T-helper 22 cell (primary cell): ENCODE results near the gene CDHR5.
"Not testable (repeated sequence)": the region's sequence is repeated elsewhere in the genome, so short reads cannot be mapped to it uniquely, and the experiment has no call there.

Source experiments
- DNase-seq: peaks from one replicate; pipeline ENCODE4 v3.0.0-alpha.2; 2020; ENCODE audit warnings: low read depth

Gene CDHR5

DNA sequence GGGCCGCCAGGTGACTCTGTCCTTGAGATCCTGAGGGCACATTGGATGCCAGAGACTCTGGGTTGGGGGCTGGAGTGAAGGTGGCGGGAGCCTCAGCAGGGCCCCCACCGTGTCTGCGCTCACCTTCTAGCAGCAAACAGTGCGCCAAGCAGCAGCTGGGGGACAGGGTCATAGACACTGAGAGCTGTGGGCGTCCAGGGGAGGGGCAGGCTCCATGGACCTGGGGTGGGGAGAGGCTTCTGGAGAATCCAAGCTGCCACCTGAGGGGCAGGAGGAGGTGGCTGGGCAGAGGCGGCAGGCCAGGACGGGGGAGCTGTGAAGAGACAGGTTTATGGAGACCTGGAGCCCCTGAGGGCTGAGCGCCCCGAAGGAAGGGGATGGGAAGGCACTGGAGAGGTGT is 40.5 kb downstream of the CDHR5 start:
- no peak for DNase-seq

DNA sequence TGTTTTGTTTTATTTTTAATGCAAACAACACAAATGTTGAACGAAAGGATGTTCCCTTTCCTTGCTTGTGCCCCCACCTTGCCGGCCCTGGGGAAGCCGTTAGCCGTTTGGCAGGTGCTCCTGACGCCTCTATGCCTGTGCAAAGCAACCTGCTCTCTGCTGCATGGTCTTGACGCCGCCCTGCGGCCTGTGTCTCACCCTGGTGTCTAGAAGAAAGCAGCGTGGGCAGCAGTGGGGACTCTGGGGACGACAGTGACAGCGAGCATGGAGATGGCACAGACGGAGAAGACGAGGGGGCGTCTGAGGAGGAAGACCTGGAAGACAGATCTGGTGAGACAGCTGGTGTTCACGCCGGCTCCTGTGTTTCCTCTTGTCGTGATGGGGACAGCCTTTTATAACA is 43.0 kb downstream of the CDHR5 start:
- DNase-seq: no peak

DNA sequence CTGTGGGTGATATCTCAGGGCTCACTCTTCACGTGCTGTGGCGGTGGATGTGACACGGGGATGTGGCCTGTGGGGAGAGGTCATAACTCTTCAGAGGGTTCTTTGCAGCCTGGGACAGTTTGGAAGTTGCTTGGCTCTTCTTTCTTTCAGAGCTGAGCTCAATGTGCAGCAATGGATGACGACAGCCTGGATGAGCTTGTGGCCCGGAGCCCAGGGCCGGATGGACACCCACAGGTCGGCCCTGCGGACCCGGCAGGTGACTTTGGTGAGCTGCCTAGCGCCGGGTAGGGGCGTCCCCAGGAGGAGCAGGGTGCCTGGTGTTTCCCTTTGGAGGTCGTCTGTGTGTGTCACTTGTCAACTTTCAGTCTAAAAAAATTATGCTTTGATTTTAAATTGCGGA is 43.4 kb downstream of the CDHR5 start:
- DNase-seq: no peak

DNA sequence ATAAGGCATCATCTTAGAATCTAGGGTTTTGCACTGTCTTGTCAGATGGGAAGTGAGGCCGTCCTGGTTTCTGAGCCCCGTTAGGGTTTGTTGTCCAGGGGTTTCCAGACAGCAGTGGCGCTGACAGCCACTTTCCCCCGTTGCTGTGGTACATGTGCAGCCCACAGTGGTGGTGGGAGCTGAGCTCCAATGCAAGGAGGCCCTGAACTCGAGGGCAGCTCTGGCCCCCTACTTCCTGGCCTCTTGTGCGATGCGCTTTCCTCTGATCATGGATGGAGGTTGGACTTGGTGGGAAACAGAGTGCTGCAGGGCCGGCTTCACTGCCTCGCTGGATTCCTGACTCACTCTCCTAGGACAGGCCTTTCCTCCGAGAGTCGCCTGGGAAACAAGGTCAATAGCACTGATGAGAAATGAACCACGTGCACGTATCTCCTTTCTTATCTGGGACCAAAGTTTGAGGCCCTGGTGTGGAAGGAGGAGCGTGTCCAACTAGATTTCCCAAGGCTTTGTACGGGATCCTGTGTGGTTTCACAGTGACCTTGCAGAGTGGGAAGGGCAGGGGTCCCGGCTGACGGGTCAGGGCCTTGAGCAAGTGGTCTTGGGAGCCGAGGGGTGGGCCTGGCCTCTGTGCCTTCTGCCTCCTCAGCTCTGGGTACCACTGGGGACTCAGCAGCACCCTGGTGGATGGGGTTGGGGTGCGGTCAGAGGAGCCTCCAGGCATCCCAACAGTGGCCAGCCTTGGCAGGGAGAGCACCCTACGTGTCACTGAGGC is 44.7 kb downstream of the CDHR5 start:
- no peak for DNase-seq

DNA sequence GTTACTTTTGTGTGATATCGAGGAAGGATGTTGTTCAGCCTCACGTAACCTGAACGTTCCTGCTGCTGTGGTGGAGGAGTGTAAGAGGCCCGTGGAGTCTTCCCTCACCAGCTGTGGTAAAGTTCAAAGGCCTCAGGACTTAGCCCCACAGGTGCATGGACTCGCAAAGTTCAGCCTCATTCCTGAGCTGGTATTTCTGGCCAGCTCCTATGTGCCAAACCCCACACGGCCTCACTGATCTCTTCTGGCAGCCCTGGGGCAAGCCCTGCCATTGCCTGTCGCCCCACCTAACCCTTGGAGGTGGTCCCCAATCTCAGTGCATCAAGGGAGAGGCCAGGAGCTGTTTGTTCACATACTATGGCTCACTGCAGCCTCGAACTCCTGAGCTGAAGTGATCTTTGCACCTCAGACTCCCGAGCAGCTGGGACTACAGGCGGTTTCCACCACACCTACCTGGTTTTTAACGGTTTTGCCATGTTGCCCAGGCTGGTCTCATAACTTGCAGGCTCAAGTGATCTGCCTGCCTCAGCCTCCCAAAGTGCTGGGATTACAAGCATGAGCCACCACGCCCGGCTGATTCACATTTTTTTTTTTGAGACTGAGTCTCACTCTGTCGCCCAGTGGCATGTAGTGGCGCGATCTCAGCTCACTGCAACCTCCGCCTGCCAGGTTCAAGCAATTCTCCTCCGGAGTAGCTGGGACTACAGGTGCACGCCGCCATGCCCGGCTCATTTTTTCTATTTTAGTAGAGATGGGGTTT is 46.3 kb downstream of the CDHR5 start:
- DNase-seq: no peak

GRCh38 chr11:577611-577894 is 47.2 kb downstream of the CDHR5 start:
- DNase-seq: no peak

DNA sequence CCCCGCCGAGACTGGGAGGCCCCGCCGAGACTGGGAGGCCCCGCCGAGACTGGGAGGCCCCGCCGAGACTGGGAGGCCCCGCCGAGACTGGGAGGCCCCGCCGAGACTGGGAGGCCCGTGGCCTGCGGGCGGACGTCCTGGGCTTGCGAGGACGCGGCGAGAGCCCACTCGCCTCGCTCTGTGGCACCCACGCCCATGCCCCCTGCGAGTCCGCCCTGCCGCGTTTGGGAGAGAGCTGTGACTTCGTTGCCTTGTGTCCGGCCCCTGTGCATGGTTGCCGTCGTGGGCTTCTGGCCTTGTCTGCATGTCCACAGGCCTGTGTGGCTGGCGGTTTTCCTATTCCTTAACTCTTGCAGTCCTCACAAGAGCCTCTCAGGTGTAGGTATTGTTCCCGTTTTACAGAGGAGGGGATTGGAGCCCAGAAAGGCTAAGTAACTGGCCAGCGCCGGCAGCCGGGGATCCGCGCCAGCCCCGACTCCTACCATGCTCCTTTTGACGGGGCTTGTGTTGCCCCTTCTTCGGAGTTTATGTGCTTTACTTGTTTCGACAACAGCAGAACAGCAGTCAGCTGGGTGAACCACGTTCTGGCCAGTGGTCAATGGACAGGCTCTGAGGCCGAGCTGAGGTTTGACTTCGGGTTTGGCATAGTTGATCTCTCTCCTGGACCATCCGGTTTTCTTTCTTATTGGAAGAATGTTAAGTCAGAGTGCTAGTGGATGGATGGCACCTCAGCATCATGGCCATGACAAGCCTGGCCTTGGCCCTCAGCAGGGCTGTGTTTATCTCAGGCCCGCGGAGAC is 47.7 kb downstream of the CDHR5 start:
- DNase-seq: no peak

DNA sequence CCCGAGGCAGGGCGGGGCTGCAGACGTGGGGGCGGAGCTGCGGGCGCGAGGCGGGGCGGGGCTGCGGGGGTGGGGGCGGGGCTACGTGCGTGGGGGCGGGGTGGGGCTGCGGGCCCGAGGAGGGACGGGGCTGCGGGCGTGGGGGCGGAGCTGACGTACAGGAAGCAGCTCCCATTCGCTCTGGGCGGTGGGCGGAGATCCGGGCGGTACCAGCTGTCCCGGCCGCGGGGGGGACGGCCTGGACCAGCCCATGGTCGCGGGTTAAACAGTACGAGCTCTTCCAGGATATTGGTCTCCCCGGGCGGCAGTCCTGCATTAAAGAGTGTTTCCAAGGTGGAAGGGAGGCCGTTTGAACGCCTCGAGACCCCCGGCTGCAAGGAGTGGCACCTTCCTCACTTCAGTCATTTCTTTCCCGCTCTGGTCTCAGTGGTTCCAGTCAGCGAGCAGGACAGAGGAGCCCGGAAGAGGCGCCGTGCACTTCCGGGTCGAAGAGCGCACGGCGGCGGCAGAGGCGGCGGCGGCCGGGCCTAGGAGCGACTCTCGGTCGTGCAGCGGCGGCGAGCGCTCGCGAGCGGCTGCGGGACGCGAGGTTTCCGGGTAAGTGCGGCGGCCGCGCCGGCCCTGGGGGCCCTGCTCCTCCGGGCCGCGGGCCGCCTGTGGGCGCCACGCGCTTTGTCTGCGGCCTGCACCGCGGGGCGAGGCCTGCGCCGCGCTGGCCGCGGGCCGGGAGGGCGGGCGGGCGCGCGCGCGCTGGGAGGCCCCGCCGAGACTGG is 48.6 kb downstream of the CDHR5 start, which contains the start of gene PHRF1:
Gene PHRF1 (plus strand): TSS at position 475 of the 773 bp plus-strand sequence. CDS start 5,043 bp downstream, outside the sequence.
- peak; percentile 91 for DNase-seq

DNA sequence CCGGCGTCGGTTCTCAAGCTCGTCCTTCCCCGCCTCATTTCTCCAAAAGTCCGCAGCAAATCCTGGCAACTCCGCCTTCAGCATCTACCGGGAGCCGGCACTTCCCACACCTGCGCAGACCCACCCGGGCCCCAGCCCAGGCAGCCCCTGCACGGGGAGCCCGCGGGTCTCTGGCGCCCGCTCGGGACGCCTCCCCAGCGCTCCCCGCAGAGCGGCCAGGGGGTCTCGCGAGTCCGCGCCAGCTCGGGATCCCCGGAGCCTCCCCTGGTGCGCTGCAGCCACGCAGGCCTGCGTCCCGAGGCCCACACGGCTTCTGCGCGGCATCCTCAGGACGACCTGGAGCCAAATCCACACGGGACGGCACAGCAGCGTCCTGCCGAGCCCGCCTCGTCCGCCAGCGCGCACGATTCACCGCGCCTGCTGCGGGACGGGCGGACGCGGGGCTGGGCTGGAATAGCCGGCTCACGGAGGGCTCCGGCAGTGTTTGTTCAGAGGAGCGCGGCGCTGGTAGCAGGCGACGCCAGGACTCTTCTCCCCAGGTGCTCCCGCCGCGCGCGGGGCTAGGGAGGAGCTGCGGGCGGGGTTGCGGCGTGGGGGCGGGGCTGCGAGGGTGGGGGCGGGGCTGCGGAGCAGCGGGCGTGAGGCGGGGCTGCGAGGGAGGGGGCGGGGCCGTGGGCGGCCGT is 49.3 kb downstream of the CDHR5 start:
- no peak for DNase-seq

DNA sequence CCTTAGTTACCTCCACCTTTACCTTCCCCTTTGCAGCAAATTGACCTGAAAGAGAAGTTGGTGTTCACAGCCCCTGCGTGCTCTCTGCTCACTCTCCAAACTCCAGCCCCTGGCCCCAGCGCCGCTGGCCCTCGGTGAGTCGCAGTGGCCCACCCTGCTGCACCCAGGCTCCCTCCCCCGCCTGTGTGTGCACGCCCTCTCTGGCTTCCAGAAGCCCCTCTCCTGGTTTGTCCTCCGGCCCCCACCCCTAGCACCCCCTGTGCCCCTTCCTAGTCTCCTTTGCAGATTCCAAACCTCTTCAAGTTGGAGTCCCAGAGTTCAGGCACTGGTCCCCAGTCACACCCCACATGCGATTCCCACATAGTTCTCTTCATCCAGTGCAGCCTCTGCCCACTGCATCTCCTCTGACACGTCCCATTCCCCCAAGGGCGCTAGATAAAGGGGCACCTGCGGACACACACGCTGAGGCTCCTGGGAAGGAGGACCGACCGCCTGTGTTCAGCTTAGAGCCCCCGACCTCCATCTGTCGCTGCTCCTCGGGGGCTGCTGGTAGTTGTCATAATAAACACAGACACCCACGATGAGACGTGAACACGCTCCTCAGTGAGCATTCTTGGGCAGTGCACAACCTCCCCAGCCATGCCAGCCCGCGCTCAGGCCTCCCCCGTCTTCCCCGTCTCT is 50.0 kb downstream of the CDHR5 start:
- no peak for DNase-seq

DNA sequence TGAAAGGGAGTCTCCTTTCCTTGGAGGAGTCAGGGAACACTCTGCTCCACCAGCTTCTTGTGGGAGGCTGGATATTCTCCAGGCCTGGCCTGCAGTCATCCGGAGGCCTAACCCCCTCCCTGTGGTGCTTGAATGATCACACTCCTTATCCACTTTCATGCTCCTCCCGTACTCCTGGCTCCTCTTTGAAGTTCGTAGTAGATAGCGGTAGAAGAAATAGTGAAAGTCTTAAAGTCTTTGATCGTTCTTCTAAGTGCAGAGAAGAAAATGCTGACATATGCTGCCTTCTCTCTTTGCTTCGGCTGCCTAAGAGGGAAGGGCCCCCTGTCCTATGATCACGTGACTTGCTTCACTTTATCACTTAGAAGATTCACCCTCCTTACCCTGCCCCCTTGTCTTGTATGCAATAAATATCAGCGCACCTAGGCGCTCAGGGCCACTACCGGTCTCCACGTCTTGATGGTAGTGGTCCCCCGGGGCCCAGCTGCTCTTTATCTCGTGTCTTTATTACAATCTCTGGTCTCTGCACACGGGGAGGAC is 50.7 kb downstream of the CDHR5 start:
- not testable (repeated sequence) for DNase-seq

GRCh38 chr11:573146-573759 is 51.5 kb downstream of the CDHR5 start:
- DNase-seq: no peak

- no peak for DNase-seq
Measured at GRCh38 chr11:571802-572185, 53.0 kb downstream of the CDHR5 start.

- DNase-seq: no peak
Measured at GRCh38 chr11:569158-569885, 55.4 kb downstream of the CDHR5 start.

DNA sequence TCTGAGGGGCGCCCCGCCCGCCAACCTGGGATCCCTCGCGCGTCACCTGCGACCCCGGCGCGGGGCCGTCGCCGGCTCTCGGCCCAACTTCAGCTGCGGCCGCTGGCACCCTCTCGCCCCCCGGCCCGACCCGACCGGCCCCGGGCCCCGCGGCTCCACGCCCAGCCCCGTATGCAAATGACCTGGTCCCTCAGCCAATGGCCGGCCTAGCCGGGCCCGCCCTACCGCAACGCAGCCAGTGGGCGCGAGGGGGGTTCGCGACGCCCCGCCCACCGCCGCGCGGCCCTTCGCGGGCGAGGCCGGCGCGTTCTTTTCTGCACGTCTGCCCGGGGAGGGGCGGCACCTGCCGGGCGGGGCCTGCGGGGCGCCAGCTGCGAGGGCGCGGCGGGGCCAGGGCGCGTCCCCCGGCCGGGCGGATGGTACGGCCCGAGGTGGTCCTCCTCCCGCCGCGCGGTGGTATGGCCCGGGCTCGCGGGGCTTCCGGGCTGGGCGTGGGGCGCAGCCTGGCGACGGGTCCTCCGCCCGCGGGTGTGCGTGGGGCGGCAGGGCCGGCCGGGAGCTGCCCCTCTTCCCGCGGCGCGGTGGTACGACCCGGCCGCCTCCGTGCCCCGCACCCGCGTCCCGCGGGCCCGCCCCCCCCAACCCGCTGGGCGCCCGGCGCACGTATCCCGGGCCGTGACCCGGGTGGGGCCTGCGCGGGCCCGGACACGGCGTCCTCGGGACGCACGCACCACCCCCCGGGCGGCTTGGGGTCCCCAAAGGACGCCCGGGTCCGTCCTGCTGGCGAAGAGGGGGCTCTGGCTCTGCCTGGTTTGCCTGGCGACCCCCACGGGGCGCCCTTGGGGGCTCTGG is 56.2 kb downstream of the CDHR5 start:
- peak; percentile 91 for DNase-seq

DNA sequence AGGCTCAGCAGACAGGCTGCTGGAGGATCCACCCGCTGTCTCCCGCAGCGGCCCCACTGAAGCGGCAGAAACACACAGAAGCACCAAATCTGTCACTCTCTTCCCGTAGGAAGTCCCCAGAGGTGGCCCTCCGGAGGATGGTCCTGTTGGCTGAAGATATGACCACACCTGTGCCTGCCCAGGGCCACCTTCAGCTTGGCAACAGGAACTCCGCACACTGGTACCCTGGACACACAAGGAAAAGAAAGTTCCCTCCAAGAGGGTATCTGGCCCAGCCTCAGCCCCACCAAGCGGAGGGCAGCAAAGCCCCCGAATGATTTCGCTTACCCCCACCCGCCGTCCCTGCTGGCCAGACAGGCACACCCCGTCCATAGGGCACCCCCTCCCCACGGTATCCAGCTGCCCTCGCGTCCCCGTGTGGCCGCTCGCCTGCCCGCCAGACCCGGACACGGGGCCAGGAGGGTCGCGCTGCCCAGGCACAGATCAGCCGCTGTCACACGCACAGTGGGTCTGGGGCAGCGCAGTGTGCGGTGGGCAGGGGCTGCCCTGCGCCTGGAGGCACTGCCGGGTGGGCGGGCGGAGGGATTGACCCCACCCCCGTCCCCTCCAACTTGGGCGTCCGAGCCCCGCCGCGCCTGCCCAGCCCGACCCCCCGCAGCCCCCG is 57.0 kb downstream of the CDHR5 start:
- peak; percentile 30 for DNase-seq

GRCh38 chr11:567011-567628 is 57.6 kb downstream of the CDHR5 start:
- no peak for DNase-seq
